Colon (tissue), 2 donors: ENCODE data around the gene GNL1.
"Not testable (repeated sequence)": the region's sequence is repeated elsewhere in the genome, so short reads cannot be mapped to it uniquely, and the experiment has no call there.

Experiments used
- FAIRE-seq: peaks from 2 replicates; lab custom pipeline; 2012; peaks lifted over from hg19 to GRCh38; lab: Jason Lieb, UNC
- donor health status: control.
- donor health status: control.

Gene GNL1

GRCh38 chr6:30495993-30496392, 60.3 kb downstream of the GNL1 start:
- FAIRE-seq: no peak

- not testable (repeated sequence) for FAIRE-seq
These were observed 61.2 kb downstream of the GNL1 start for GRCh38 chr6:30495060-30495459.

GRCh38 chr6:30494291-30494861, 61.9 kb downstream of the GNL1 start:
- no peak for FAIRE-seq

GRCh38 chr6:30493643-30494250, 62.5 kb downstream of the GNL1 start:
- FAIRE-seq: no peak

DNA sequence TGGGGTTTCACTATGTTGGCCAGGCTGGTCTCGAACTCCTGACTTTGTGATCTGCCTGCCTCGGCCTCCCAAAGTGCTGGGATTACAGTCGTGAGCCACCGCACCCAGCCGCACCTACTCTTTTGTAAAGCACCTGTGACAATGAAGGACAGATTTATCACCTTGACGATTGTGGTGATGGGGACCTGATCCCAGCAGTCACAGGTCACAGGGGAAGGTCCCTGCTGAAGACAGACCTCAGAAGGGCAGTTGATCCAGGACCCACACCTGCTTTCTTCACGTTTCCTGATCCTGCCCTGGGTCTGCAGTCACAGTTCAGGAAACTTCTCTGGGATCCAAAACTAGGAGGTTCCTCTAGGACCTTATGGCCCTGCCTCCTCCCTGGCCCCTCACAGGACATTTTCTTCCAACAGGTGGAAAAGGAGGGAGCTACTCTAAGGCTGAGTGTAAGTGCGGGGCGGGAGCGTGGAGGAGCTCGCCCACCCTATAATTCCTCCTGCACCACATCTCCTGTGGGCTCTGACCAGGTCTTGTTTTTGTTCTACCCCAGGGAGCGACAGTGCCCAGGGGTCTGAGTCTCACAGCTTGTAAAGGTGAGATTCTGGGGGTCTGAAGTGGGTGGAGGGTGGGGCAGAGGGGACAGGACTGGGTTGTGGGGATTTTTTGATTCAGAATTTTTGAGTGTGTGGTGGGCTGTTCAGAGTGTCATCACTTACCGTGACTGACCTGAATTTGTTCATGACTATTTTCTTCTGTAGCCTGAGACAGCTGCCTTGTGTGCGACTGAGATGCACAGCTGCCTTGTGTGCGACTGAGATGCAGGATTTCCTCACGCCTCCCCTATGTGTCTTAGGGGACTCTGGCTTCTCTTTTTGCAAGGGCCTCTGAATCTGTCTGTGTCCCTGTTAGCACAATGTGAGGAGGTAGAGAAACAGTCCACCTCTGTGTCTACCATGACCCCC, 64.0 kb downstream of the GNL1 start:
- no peak for FAIRE-seq
